ENCODE data around the gene DLEC1.

DNA sequence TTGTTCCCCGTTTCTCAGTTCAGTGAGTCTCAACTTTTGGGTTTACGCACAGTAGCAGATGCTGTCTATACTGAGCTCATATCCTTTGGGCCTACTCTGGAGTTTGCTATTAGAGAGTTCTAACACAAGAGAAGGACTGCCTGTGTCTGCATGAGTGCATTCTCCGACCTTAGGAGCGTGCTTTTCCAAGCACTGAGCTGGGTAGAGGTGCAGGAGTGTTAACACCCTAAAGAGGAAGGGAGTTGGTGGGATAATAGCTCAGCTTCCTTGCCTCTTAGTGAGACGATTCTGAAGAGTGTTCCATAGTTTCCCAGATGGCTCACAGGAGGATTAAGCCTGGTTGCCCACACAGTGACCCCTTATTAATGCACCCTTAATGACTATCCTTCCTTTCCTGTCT lies 119.5 kb downstream of the DLEC1 start:
- TF ChIP-seq, protein P1, sequence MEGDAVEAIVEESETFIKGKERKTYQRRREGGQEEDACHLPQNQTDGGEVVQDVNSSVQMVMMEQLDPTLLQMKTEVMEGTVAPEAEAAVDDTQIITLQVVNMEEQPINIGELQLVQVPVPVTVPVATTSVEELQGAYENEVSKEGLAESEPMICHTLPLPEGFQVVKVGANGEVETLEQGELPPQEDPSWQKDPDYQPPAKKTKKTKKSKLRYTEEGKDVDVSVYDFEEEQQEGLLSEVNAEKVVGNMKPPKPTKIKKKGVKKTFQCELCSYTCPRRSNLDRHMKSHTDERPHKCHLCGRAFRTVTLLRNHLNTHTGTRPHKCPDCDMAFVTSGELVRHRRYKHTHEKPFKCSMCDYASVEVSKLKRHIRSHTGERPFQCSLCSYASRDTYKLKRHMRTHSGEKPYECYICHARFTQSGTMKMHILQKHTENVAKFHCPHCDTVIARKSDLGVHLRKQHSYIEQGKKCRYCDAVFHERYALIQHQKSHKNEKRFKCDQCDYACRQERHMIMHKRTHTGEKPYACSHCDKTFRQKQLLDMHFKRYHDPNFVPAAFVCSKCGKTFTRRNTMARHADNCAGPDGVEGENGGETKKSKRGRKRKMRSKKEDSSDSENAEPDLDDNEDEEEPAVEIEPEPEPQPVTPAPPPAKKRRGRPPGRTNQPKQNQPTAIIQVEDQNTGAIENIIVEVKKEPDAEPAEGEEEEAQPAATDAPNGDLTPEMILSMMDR (IDR thresholded peaks at IDR 0.05), result no peak
- no peak for TF ChIP-seq POLR2A (IDR thresholded peaks at IDR 0.05)

All from suprapubic skin (tissue), 3 donors.